RKO (cell line): Measurements from ENCODE around the gene SEC23IP.

Experiments
- DNase-seq: peaks from one replicate; pipeline ENCODE4 v3.0.0-alpha.2; 2016; ENCODE audit warnings: low spot score

SEC23IP gene

DNA sequence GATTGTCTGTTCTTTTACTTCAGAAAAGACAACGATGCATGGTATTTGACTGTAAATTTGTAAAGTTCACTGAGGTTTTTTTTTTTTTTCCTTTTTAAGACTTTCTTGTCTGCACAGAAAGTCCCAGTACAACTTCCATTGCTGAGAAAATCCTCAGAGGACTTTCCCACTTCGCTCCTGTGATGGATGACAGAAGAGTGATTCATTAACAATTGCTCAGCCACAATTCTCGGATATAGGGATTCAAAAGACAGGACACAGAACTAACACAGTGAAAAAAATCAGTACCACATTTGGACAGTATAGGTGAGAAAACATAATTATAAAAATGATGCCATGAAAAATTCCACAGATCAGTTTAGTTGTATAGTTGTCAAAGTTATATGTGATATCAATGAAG, 48.0 kb downstream of the SEC23IP start:
- DNase-seq = peak; percentile 35

DNA sequence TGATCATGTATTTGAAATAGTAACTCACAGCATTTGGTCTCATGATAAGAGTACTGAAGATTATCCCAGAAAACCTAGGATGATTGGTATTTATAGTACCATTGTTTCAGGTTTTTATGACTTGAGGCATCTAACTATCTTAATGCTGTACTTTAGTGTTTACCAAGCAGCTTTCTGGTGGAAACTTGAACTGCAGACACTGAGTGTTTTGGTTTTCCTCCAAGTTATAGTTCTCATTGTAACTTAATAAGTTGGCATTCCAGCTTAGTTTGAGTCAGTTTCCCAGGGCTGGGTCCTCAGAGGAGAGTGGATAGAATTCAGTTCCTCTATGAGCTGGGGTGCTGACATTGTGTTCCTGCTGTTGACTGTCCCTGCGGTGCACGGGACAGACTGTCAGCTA, 50.4 kb downstream of the SEC23IP start:
- DNase-seq = no peak

- DNase-seq = no peak
Observed at GRCh38 chr10:119945805-119946204, 53.3 kb downstream of the SEC23IP start.

GRCh38 chr10:119947300-119947699, 54.8 kb downstream of the SEC23IP start:
- no peak for DNase-seq

GRCh38 chr10:119957451-119957850, 64.9 kb downstream of the SEC23IP start:
- no peak for DNase-seq

DNA sequence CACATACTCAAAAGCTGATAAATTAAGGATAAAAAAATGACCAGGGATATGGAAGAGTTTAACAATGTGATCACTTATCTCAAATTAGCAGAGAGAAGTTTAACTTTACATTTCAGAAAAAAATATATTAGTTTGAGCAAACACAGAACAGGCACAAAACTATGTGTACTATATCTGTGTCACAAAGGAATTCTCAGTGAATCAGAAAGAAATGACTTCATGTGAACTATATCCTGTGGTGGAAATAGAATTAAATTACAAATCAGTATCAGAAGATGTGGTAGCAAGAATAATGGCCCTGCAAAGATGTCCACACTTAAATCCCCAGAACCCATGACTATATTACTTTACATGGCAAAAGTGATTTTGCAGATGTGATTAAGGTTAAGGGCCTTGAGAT, 70.3 kb downstream of the SEC23IP start:
- no peak for DNase-seq

DNA sequence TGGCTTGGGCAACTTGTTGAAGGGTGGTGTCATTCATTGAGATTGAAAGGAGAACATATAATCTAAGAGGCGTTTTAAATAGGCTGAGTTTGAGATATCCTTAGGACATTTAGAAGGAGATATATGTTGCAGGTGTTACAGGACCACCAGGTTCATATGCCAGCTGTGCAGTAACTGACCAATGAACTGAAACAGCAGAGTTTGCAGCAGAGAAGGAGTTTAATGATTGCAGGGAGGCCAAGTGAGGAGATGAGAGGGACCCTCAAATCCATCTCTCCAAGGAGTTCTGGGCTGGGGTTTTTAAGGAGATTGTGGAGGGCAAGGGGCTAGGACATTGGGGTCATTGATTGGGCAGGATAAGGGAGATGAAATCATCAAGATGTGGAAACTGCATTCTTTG, 74.5 kb downstream of the SEC23IP start:
- DNase-seq = no peak

DNA sequence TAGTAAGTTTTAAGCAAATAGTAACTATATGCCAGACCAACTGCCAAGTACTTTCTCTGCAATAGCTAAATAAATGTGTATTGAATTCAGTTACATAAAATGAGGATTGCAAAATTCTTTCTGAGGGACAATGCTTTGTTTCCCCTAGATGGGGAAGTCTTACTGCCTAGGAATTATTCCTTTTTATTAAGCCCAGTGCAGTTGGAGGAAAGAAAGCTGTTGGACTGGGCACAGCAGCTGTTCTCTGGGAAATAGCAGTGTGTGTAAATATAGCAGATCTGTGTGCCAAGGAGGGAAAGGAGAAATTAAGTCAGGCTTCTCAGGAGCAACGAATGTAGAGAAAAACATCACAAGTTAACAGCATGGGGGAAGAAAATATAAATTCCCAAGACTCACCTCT, 77.1 kb downstream of the SEC23IP start:
- DNase-seq = no peak

DNA sequence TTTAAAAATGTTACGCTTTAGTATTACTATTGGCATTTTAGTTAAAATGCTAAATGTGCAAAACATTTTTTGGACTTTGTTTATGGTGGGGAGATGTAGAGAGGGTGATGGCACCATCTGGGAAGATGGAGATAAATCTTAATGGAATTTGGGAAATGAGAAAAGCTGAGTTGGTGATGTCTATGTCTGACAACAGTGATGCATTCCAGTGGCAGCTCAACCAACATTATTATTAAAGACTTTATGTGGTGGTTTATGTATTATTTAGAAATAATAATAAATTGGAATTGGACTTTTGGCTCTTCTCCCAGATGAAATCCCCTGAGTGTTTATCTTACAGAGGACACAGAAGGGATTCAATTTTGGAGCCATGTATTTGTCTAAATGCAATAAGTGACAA, 77.6 kb downstream of the SEC23IP start:
- no peak for DNase-seq

DNA sequence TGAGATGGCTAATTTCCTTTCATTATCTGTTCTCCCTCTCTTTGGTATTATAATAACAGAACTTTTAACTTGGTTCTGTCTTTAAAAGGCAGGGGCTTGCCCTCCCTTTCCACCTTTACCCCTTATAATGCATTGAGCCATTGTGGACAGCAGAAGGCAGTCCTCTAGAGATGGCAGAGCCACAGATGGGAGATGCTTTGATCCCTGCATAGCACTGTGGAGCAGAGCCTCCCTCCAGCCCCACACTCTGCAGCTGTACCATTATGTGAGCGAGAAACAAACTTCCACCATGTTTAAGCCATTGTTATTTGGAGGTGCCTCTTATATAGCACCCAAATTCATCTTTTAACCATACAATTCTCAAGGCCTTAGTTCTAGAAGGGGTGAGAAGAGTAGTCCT, 78.4 kb downstream of the SEC23IP start:
- DNase-seq = no peak

DNA sequence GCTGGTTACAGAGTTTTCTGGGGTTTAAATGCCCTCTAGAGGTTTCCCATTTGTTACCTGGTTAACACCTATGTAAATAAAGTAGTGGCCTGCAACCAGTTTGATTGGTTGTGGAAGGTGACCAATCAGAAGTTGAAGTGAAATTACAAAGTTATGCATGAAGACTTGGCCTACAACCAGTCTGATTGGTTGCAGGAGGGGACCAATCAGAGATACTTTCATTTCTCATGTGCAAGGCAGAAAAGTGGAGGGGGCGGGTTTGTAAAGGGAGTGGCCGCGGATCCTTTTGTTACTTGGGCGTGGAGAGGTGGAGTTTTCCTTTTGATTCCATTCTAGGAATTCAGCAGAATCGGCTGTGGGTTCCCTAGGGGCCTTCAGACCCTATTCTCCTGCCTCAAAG, 80.8 kb downstream of the SEC23IP start:
- DNase-seq = peak; percentile 4

DNA sequence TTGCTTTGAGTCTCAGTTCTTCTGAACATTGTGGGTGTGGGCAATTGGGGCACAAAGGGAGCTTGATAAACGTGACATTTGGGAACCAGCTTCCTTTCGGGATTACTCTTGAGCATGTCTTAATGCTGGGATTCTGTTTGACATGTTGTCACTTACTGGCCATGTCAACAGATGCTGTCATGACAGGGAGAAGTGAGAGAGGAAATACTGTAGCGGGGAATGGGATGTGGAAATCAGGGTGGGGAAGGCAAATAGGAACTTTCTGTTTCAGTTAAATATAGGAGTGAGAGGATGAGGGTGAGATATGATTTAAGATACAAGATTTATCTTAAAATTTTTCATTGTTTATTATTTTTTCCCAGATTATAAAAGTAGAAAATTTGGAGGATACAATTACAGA, 83.9 kb downstream of the SEC23IP start:
- DNase-seq = no peak

- no peak for DNase-seq
Observed at GRCh38 chr10:119980956-119981750, 88.6 kb downstream of the SEC23IP start.

- DNase-seq = no peak
Observed at GRCh38 chr10:119981826-119982225, 89.3 kb downstream of the SEC23IP start.

- no peak for DNase-seq
Observed at GRCh38 chr10:119988333-119988732, 95.8 kb downstream of the SEC23IP start.

DNA sequence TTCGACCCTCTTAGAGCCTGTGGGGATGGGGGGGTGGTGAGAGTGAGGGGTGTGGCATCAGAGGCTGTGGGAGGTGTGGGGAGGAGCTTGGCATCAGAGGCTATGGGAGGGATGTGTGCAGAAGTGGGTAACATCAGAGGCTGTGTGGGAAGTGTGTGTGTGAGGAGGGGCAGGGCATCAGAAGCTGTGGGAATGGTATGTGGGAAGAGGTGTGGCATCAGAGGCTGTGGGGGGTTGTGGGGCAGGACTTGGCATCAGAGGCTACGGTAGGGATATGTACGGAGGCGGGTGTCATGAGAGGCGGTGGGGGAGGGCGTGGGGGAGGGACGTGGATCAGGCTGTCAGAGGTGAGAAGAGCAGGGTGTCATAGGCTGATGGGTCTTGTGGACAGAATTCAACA, 97.4 kb downstream of the SEC23IP start:
- no peak for DNase-seq

DNA sequence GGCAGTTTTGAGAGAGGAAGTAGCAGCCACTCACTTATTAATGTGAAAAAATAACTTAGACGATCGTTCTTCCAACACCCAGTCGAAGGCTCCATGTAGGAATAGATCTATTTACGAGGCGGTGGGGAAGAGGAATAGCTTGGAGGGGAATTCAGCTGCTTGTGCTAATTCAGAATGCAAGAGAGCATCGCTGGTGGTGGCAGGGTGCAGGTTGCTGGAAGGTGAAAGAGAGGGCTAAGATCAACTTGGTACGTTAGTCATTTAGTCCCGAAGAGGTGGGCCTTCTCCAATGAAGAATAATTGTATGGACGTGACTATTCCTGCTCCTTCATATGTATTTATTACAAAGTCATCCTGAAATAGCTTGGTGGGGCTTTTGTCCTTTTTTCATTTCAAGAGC, 98.5 kb downstream of the SEC23IP start:
- DNase-seq = no peak

DNA sequence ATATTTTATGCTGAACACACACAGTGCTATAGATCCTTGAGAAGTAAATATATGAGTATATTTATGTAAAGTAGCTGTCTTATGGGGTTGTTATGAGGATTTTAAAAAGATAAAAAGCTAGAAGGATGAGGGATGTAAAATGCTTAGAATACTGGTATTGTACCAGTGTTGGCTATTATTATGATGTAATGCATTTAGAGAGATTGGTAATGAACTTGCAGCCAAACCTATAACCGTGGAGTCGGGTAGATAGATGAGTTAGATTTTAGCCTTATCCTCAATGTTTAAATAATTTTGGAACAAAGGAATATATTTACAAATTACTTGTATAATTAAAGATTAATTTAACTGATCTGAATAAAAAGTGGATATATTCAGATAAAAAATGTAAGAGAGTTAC, 99.3 kb downstream of the SEC23IP start:
- no peak for DNase-seq
